ENCODE results near the gene DCLRE1C.
"Not testable (repeated sequence)": the region's sequence is repeated elsewhere in the genome, so short reads cannot be mapped to it uniquely, and the experiment has no call there.

DNA sequence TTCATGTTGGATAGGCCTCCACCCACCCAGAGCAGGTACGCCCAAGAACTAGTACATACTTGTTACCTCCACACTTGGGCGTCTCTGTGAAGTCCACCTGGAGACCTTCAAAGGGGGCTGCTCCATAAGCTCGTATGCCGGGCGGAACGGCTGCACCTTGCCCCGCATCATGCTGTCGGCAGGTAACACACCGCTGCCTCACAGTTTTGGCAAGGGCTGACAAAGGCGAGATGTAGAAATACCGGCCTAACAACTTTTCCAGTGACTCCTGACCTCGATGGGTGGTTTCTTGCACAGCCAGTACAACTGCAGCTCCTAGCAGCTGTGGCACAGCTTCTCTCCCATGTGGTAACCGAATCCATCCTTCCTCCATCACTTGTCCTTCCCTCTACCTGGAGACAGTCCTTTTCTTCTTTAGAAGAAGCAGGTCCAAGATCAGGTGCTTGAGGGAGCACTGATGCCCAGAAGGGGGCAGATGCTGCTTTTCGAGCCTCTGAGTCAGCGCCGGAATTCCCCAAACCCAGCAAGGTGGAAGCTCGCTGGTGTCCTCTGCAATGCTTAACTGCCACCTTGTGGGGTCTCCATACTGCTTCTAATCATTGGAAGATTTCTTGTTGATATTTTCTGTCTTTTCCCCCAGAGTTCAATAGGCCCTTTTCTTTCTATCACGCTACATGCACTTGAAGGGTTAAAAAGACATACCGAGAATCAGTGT is 37.3 kb upstream of the DCLRE1C start:
- TF ChIP-seq, protein P1, sequence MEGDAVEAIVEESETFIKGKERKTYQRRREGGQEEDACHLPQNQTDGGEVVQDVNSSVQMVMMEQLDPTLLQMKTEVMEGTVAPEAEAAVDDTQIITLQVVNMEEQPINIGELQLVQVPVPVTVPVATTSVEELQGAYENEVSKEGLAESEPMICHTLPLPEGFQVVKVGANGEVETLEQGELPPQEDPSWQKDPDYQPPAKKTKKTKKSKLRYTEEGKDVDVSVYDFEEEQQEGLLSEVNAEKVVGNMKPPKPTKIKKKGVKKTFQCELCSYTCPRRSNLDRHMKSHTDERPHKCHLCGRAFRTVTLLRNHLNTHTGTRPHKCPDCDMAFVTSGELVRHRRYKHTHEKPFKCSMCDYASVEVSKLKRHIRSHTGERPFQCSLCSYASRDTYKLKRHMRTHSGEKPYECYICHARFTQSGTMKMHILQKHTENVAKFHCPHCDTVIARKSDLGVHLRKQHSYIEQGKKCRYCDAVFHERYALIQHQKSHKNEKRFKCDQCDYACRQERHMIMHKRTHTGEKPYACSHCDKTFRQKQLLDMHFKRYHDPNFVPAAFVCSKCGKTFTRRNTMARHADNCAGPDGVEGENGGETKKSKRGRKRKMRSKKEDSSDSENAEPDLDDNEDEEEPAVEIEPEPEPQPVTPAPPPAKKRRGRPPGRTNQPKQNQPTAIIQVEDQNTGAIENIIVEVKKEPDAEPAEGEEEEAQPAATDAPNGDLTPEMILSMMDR (IDR thresholded peaks at IDR 0.05): 0 out of 3 replicates have a peak, but pooled peaks have one; percentile 15
- not testable (repeated sequence) for TF ChIP-seq POLR2A (IDR thresholded peaks at IDR 0.05; ENCODE audit: low read length); MAZ (IDR thresholded peaks at IDR 0.05; ENCODE audit: borderline replicate concordance, low read depth, low read length); POLR2AphosphoS2 (conservative IDR thresholded peaks at IDR 0.05; ENCODE audit: low read length); BHLHE40 (IDR thresholded peaks at IDR 0.05; ENCODE audit: low read depth, low read length); EP300 (IDR thresholded peaks at IDR 0.05); NR3C1 (IDR thresholded peaks at IDR 0.05); CHD4 (IDR thresholded peaks at IDR 0.05; ENCODE audit: borderline replicate concordance)
- TF ChIP-seq, protein P2, sequence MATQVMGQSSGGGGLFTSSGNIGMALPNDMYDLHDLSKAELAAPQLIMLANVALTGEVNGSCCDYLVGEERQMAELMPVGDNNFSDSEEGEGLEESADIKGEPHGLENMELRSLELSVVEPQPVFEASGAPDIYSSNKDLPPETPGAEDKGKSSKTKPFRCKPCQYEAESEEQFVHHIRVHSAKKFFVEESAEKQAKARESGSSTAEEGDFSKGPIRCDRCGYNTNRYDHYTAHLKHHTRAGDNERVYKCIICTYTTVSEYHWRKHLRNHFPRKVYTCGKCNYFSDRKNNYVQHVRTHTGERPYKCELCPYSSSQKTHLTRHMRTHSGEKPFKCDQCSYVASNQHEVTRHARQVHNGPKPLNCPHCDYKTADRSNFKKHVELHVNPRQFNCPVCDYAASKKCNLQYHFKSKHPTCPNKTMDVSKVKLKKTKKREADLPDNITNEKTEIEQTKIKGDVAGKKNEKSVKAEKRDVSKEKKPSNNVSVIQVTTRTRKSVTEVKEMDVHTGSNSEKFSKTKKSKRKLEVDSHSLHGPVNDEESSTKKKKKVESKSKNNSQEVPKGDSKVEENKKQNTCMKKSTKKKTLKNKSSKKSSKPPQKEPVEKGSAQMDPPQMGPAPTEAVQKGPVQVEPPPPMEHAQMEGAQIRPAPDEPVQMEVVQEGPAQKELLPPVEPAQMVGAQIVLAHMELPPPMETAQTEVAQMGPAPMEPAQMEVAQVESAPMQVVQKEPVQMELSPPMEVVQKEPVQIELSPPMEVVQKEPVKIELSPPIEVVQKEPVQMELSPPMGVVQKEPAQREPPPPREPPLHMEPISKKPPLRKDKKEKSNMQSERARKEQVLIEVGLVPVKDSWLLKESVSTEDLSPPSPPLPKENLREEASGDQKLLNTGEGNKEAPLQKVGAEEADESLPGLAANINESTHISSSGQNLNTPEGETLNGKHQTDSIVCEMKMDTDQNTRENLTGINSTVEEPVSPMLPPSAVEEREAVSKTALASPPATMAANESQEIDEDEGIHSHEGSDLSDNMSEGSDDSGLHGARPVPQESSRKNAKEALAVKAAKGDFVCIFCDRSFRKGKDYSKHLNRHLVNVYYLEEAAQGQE (IDR thresholded peaks at IDR 0.05): not testable (repeated sequence)
- peak; percentile 29 to 40; a peak in 2 of 5 replicates for TF ChIP-seq RAD21 (conservative IDR thresholded peaks at IDR 0.05 in 1 of 2, IDR thresholded peaks at IDR 0.05 in 1 of 2)

All from A549 (cell line).